ENCODE results near the gene BRMS1L.
A peak's percentile ranks its signal among the peaks of the same experiment; 100 is the strongest.
"Not testable (repeated sequence)": the region's sequence is repeated elsewhere in the genome, so short reads cannot be mapped to it uniquely, and the experiment has no call there.

Gene BRMS1L

DNA sequence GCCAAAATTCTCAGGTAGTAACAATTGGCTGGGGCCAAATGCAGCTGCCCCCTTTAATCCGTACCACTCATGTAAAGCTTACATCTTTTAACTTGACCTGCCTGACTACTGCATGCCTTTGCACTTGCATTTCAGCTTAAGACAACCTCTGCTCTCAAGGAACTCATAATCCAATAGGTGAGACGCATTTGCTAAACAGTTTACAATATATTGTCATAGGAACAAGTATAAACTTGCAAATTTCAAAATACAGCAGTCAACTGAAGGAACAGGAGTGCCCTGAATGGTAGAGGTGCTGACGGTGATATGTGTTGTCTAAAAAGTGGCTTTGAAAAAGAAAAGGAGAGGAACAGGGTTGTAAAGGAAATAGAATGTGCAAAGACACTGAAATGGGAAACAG lies 3.6 kb upstream of the BRMS1L start:
- no peak for DNase-seq

DNA sequence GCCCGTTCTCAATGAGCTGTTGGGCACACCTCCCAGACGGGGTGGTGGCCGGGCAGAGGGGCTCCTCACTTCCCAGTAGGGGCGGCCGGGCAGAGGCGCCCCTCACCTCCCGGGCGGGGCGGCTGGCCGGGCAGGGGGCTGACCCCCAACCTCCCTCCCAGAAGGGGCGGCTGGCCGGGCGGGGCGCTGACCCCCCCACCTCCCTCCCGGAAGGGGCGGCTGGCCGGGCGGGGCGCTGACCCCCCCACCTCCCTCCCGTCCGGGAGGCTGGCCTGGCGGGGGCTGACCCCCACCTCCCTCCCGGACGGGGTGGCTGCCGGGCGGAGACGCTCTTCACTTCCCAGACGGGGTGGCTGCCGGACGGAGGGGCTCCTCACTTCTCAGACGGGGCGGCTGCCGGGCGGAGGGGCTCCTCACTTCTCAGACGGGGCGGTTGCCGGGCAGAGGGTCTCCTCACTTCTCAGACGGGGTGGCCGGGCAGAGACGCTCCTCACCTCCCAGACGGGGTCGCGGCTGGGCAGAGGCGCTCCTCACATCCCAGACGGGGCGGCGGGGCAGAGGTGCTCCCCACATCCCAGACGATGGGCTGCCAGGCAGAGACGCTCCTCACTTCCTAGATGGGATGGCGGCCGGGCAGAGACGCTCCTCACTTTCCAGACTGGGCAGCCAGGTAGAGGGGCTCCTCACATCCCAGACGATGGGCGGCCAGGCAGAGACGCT lies 1.5 kb upstream of the BRMS1L start:
- DNase-seq: not testable (repeated sequence)

DNA sequence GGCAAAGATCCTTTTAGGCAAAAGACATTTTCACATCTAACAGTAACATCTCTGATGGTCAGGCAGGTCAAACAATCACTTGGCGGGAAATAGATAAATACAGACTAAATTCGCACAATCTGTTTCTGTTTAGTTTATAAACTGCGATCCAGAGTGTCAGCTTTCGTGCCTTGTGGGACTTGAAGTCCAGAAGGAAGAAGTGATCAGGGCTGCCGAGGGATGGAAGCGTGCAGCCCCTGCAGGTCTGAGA lies 245 bp upstream of the BRMS1L start:
- DNase-seq: no peak

DNA sequence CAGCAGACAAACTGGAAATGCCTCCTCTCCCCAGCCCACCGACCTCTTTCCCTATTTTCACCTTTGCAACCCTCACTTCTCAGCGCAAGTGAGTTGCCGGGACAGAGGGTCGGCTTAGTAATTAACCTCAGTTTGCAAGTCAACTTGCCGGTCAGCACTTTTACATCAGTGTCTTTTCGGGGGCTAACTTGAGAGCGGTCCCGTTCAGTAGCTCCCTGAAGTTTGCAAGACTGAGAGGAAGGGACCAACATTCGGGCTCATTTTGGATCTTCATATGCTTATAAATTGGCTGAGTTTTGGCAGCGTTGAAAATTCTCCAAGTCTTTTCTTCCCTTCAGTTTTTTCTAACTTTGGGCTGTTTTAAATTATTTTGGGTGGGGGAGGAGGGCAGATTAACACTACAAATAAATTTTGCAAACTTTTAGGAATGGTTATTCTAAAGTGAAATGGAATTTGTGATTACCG lies 846 bp downstream of the BRMS1L start:
- DNase-seq: peak; percentile 39 to 65

DNA sequence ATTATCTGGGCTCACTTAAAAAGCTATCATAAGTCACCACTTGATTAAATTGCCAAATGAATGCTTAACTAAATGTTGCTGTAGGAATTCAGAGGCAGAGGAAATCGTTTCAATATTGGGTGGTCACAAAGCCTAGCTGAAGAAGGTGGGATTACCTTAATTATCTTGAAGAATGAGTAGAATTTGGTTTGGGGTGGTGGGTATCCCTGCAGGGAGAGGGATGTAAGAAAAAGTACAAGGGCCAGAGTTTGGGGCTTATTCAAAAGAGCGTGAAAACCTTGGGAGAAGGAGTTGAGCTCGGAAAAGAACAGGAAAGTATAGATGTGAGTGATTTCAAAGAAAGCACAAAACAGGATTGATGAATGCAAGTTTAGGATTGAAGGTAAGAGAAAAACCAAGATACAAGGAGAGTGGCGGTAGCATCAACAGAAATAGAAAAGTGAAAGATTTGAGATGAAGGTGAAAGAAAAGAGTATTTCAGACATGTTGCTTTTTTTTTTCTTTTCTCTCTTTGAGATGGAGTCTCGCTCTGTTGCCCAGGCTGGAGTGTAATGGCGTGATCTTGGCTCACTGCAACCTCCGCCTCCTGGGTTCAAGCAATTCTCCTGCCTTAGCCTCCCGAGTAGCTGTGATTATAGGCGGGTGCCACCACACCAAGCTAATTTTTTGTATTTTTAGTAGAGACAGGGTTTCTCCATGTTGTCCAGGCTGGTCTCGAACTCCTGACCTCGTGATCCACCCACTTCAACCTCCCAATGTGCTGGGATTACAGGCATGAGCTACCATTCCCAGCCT lies 1.7 kb downstream of the BRMS1L start:
- DNase-seq: no peak

DNA sequence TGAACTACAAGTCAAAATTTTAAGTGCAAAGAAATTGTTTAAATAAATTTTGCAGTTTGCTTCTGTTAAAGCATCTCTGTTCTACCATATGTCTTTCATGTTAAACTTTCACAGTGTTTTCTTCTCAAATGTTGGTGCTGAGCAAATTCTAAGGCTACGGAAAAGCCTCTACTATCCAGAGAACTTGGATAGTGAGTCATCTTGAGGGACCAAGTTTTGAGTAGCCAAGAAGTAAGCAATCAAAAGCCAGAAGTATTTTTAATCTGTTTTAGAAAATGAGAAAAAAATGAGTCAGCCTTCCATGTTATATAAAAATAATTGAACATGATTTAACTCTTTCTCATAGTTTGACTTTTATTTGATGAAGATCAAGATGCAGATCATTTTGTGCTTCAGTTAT lies 3.3 kb downstream of the BRMS1L start:
- DNase-seq: no peak

DNA sequence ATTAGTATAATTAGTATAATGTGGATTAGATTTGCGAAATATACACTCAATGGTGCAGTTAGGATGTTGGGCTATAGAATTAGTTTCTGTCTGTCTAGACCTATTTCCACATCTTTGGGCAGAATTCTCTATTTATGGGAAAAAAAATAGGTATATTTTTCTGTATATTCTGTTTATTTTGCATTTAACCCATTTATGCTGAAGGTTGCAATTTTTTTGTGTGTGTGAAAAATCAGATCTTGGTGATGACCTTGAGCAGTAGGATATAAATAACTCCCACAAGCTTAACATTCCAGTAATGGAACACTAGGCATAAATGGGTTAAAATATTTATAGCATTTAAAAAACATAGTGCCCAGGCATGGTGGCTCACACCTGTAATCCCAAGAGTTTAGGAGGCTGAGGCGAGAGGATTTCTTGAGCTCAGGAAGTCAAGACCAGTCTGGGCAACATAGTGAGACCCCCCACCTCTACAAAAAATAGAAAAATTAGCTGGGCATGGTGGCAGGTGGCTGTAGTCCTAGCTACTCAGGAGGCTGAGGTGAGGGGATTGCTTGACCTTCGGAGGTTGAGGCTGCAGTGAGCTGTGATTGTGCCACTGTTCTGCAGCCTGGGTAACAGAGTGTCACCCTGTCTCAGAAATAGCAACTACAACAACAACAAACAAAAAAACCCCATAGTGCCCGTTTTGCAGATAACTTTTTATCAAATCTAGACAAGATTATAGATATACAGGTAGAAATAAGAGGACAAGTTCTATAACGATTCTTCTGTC lies 9.3 kb downstream of the BRMS1L start:
- no peak for DNase-seq

DNA sequence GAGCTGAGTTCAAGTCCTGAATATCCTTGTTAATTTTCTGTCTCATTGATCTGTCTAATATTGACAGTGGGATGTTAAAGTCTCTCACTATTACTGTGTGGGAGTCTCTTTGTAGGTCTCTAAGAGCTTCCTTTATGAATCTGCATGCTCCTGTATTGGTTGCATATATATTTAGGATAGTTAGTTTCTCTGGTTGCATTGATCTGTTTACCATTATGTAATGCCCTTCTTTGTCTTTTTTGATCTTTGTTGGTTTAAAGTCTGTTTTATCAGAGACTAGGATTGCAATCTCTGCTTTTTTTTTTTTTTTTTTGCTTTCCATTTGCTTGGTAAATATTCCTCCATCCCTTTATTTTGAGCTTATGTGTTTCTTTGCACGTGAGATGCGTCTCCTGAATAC lies 15.6 kb downstream of the BRMS1L start:
- DNase-seq: not testable (repeated sequence)

DNA sequence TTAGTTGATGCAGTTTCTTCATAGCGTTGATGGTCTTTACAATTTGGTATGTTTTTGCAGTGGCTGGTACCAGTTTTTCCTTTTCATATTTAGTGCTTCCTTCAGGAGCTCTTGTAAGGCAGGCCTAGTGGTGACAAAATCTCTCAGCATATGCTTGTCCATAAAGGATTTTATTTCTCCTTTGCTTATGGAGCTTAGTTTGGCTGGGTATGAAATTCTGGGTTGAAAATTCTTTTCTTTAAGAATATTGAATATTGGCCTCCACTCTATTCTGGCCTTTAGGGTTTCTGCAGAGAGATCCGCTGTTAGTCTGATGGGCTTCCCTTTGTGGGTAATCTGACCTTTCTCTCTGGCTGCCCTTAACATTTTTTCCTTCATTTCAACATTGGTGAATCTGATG lies 16.1 kb downstream of the BRMS1L start:
- not testable (repeated sequence) for DNase-seq

DNA sequence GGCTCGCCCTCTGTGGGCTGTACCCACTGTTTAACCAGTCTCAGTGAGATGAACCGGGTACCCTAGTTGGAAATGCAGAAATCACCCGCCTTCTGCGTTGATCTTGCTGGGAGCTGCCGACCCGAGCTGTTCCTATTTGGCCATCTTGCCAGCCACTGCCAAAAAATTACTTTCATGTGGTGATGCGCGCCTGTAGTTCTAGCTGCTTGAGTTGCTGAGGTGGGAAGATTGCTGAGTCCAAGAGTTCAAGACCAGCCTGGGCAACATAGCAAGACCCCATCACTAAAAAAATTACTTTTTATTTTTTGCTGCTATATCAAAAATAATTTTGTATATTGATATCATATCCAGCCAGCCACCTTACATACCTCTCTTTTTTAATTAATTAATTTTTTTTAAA lies 18.4 kb downstream of the BRMS1L start:
- no peak for DNase-seq

DNA sequence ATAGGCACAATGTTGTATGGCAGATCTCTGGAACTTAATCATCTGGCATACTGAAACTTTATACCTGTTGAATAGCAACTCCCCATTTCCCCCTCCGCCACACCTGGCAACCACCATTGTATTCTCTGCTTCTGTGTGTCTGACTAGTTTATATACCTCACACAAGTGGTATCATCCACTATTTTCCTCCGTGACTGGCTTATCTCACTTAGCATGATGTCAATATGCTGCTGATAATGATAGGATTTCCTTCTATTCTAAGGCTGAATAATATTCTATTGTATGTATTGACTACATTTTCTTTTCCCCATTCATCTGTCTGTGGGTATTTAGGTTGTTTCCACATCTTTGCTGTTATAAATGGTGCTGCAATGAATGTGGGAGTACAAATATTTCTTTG lies 21.5 kb downstream of the BRMS1L start:
- no peak for DNase-seq

DNA sequence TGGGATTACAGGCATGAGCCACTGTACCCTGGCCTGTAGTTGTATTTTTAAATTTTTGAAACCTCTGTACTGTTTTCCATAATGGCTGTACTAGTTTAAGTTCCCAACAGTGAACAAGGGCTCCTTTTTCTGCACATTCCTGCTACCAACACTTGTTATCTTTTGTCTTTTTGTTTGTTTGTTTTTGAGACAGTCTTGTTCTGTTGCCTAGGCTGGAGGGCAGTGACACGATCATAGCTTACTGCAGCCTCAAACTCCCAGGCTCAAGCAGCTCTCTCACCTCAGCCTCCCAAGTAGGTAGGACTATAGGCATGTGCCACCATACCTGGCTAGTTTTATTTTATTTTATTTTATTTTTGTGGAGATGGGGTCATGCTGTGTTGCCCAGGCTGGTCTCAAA lies 23.0 kb downstream of the BRMS1L start:
- DNase-seq: no peak

DNA sequence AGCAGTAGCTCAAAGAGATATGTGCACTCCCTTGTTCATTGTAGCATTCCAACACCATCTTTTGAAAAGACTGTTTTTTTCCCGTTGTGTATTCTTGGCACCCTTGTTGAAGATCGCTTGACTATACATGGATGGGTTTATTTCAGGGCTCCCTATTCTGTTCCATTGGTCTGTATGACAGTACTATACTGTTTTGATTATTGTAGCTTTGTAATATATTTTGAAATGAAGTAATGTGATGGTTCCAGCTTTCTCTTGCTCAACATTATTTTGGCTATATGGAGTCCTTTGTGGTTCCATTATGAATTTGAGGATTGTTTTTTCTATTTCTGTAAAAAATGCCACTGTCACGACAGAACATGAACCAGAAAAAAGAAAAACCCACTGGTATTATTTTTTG lies 25.7 kb downstream of the BRMS1L start:
- DNase-seq: no peak

DNA sequence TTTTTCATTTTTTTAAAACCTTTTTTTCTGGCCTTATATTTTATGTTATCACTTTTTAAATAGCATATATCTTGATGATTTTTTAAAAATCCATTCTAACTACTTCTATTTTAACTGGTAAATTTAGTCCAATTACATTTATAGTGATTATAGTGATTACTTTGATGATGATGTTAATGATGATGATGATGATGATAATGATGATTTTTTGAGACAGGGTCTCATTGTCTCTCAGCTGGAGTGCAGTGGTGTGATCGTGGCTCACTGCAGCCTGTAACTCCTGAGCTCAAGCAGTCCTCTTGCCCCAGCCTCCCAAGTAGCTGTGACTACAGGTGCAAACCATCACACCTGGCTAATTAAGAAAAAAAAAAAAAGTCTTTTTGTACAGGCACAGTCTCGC lies 27.1 kb downstream of the BRMS1L start:
- no peak for DNase-seq

DNA sequence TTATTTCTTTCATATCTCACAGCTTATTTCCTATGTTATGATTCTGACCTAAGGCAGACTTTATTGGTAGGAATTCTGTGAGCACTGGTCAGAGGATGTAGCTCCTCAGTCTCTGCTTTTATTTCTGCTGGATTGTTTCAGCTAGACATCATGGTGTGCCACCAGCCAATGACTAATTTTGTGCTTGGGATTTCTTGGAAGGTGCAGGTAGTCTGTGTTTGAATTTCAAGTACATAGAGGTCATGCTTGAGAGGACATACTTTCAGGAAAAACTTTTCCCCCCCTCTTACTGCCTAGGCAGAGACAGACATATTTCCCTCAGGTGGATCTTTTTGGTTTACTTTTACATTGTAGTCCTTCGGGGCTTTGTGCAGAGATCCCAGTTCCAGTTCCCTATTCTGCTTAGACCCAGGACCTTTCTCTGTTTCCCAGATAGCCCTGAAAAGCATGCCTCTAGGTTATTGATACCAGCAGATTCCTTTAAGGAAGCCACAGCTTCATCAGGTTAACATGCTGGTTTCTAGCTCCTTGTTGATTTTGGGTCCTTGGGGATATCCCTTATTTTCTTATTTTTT lies 28.6 kb downstream of the BRMS1L start:
- DNase-seq: no peak

DNA sequence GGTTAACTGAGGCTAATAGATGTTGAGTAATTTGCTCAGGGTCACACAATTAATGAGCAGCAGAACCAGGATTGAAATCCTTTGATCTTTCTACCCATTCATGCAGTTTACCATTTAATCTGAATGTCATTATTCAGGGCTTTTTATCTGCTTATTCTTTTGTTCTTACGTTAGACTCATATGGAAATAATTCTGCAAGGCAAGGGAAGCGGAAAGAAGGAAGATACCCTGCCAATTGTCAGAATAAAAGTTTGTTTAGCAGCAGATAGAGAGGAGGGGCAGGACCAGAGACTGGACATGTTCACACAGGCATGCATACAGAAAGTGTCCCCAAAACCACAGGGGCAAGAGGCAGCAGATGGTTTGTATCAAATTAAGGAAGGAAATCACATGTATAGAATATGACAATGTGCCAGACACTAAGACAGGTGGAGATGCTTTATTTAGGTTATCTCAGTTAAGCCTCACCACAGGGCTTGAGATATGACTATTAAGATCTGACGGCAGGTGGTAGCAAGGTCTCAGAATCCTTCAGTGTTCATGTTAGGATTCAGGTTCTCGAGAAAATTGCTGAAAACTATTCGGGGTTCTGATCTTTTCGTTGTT lies 29.8 kb downstream of the BRMS1L start:
- peak; percentile 69 to 78 for DNase-seq

DNA sequence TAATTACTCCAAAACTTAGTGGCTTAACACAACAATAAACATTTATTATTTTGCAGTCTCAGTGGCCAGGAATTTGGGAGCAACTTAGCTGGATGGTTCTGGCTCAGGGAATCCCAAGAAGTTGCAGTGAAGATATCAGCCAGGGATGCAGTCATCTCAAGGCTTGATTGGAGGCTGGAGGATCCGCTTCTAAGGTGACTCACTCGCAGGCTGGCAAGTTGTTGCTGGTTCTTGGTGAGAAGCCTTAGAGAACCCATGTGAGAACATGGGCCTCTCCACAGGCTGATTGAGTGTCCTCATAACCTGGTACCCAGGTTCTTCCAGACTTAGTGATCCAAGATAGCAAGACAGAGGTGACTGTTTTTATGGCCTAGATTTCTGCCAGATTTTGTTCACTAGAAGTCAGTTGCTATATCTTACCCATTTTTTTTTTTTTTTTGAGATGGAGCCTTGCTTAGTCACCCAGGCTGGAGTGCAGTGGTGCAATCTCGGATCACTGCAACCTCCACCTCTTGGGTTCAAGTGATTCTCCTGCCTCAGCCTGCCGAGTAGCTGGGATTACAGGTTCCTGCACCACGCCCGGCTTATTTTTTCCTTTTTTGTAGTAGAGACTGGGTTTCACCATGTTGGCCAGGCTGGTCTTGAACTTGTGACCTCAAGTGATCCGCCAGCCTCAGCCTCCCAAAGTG lies 32.5 kb downstream of the BRMS1L start:
- no peak for DNase-seq

DNA sequence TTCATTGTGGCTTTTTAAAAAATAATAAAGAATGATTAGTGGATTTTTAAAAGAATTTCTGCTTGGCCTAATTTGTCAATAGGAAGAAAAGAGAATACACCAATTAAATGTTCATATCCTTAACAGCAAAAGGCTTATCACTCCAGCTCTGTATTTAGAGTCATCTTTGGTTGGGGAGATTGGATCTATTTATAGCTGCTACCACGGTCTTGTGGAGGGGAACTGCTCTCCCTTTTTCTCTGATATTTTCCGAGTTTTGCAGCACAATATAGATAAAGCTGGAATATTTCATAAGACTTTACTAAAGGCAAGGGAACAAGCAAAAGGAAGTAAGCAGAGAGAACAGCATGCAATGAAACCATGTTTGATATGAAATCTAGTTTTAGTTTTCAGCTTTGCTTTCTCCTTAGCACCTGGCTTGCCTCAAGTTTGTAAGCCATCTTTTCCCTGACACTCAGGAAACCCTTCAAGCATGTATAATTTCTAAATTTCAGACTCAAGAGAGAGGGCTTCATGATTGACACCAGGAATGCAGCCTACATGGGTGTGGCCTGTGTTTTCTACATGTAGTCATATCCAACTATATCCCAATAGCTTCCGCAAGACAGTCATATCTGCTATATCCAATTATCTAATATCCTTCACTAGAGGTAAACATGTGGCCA lies 35.2 kb downstream of the BRMS1L start:
- DNase-seq: peak in 1 of 2 experiments; percentile 2

DNA sequence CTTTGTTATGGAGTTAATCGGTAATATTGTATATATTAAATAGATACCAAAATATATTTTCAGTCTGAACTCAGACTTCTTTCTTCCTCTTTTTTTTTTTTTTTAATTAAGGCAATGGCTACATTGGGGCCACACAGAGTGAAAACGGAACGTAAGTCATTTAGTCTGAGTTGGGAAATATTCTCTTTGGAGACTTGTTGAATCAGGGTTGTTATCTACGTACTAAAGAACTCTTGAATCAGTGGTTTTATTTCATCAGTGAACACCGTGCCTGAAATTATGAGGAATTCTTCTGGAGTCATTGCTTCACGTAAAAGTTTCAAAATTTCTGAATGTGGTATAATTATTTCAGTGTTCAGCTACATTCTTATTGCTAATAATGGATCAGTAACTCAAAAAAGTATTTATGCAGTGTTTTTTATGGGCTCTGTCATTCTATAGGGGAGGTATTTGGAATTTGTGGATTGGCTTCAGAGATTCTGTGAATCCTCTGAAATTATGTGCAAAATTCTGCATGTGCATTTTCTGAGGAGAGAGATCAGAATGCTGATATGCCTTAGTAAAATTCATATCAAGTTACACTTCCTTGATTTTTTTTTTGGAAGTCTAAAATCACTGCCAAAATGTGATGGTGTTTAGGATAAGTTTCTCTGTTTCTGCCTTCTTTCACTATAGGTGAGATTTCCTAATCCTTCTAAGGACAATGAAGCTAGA lies 39.6 kb downstream of the BRMS1L start:
- DNase-seq: no peak

DNA sequence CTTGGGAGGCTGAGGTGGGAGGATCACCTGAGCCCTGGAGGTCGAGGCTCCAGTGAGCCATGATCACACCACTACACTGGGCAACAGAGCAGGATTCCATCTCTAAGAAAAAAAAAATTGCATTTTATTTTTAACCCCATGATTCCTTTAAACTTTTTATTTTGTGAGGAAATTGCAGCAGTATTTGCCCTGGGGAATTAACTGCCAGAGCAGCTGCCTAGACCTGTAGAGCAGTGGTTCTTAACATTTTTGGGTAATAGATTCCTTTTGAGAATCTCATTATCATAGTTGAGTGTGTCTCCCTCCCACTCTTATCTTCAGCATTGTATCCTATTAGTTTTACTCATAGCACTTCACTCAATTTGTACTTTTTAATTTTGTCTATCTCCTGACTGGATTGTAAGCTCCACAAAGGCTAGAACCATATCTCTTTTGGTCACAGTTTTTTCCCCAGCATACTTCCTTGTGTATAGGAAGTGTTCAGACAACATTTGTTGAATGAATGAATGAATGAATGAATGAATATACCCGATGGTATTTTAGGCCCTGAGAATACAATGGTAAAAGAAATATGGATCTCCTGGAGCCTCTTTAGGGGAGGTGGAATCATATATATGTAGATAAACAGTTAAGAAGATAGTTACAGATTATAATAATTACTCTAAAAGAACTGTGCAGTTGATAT lies 40.6 kb downstream of the BRMS1L start:
- no peak for DNase-seq

DNA sequence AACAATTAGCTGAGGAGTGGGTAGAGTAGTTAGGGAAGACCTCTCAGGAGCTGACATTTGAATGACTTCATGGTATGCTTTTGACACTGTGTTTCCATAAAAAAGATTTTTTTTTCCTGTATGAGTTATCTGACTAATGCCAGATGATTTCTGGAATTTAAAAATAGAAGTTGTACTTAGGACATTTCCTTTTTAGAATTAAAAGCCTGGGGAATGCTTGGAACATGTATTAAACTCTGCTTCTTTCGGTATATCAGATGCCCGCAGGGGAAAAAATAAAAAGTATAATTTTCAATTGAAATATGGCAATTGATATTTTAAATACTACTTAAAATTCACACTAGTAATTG lies 41.1 kb downstream of the BRMS1L start:
- no peak for DNase-seq
